ENCODE data around the gene CCDC92.

DNA sequence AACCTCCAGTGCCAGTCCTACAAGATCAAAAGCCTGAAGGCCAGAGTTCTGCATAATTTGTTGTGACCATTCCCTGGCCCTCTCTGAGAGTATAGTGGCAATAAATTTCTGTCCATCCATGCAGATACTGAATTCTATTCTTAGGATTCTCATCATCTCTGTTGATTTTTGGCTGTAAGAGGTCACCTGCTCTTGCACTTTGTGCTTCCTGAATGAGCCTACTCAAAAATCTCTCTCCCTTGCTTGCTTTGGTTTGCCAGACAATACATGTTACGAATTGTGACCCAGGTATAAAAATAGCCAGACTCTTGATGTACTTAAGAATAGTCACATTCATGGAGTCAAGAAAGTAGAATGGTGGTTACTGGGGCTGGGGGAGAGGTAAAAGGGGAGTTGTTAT is 17.1 kb upstream of the CCDC92 start:
- TF ChIP-seq POLR2AphosphoS5 (IDR thresholded peaks at IDR 0.05; ENCODE audit: borderline replicate concordance, low read depth, low read length) = no peak
- TF ChIP-seq FOXP2 (optimal IDR thresholded peaks at IDR 0.05; ENCODE audit: control extremely low read depth, extremely low read length, insufficient read depth) = no peak

Measured in SK-N-MC (cell line).